GM23248 (cell line): ENCODE measurements around the gene CD300H.

ENCODE experiments used
- EZH2 ChIP-seq: fragments of 200-600 bp; sonication (generic); IDR thresholded peaks from 2 replicates; pipeline ENCODE4 v1.6.1; 2018; ENCODE audit warnings: antibody characterized with exemption, mild to moderate bottlenecking; ENCODE audit not compliant: insufficient read depth, poor library complexity, severe bottlenecking
- EZH2phosphoT487 ChIP-seq: fragments of 200-600 bp; sonication (generic); IDR thresholded peaks from 2 replicates; pipeline ENCODE4 v1.6.1; 2018; ENCODE audit warnings: antibody characterized with exemption, moderate library complexity, mild to moderate bottlenecking, low read depth; ENCODE audit not compliant: insufficient read depth

GRCh38 chr17:74592087-74592990 is 25.0 kb upstream of the CD300H start, which contains the start of gene CD300LD:
- TF ChIP-seq EZH2phosphoT487 = no peak
- TF ChIP-seq EZH2 = no peak
